Eye (tissue), 1 donor: ENCODE measurements around the gene CFLAR.
A peak's percentile ranks its signal among the peaks of the same experiment; 100 is the strongest.
"Not testable (repeated sequence)": the region's sequence is repeated elsewhere in the genome, so short reads cannot be mapped to it uniquely, and the experiment has no call there.

Experiments
- DNase-seq: peaks from one replicate; pipeline ENCODE4 v3.0.0-alpha.2; 2015

CFLAR gene

GRCh38 chr2:201149064-201149820 lies 33.3 kb downstream of the CFLAR start:
- no peak for DNase-seq

GRCh38 chr2:201149821-201150165 lies 33.8 kb downstream of the CFLAR start:
- DNase-seq = not testable (repeated sequence)

GRCh38 chr2:201150454-201151020 lies 34.6 kb downstream of the CFLAR start:
- DNase-seq = no peak

- peak; percentile 50 for DNase-seq
These were observed 35.4 kb downstream of the CFLAR start for GRCh38 chr2:201151127-201151981.

GRCh38 chr2:201152517-201152916 lies 36.6 kb downstream of the CFLAR start:
- DNase-seq = no peak

GRCh38 chr2:201152999-201153815 lies 37.2 kb downstream of the CFLAR start:
- peak; percentile 73 for DNase-seq

GRCh38 chr2:201154615-201155399 lies 38.8 kb downstream of the CFLAR start:
- no peak for DNase-seq

- DNase-seq = no peak
These were observed 40.1 kb downstream of the CFLAR start for GRCh38 chr2:201156036-201156435.

- no peak for DNase-seq
These were observed 40.7 kb downstream of the CFLAR start for GRCh38 chr2:201156640-201157039.

GRCh38 chr2:201157694-201158093 lies 41.7 kb downstream of the CFLAR start:
- DNase-seq = peak; percentile 48

GRCh38 chr2:201158111-201158929 lies 42.4 kb downstream of the CFLAR start:
- peak; percentile 89 for DNase-seq

GRCh38 chr2:201164166-201164565 lies 48.2 kb downstream of the CFLAR start:
- no peak for DNase-seq

- DNase-seq = no peak
These were observed 51.6 kb downstream of the CFLAR start for GRCh38 chr2:201167546-201167945.

GRCh38 chr2:201168496-201168895 lies 52.5 kb downstream of the CFLAR start:
- not testable (repeated sequence) for DNase-seq

GRCh38 chr2:201171259-201171814 lies 55.4 kb downstream of the CFLAR start:
- no peak for DNase-seq

GRCh38 chr2:201172279-201172678 lies 56.3 kb downstream of the CFLAR start:
- DNase-seq = no peak

- no peak for DNase-seq
These were observed 58.7 kb downstream of the CFLAR start for GRCh38 chr2:201174687-201175086.

GRCh38 chr2:201176081-201176481 lies 60.1 kb downstream of the CFLAR start:
- DNase-seq = no peak

- DNase-seq = no peak
These were observed 64.0 kb downstream of the CFLAR start for GRCh38 chr2:201180010-201180409.

- DNase-seq = no peak
These were observed 66.8 kb downstream of the CFLAR start, which contains the start of gene CASP10 for GRCh38 chr2:201182650-201183364. Gene CASP10 (plus strand): TSS chr2:201183141. CDS start chr2:201185778, 2,637 bp downstream.
